ENCODE measurements around the gene C19orf47. TPM values are rescaled to one million over a fixed set of nuclear protein-coding genes. Genes with fewer than 3 reads are reported as not detected.

The C19orf47 gene
- polyA plus RNA-seq, 1 donor from 2014 or later = 22.8 TPM

GRCh38 chr19:40376286-40376862, 28.2 kb upstream of the C19orf47 start:
- Histone ChIP-seq H2AFZ (ENCODE audit: low read depth, low read length) (no peak overlapping the region), H3K27ac (ENCODE audit: low read length) (no peak overlapping the region), H3K79me2 (replicated peaks; ENCODE audit: insufficient read depth, low read length) (no peaks in the 10 kb centered on the region), H3K36me3 (ENCODE audit: insufficient read depth, low read length) (peaks cover 11% of the 10 kb centered on the region), H3K4me3 (ENCODE audit: low read length) (no peak overlapping the region), H3K9me2 (ENCODE audit: insufficient read depth, low read length) (no peaks in the 10 kb centered on the region), H3F3A (ENCODE audit: insufficient read depth, low read length, poor library complexity, severe bottlenecking) (no peaks in the 10 kb centered on the region), H3K27me3 (ENCODE audit: insufficient read depth, low read depth, low read length) (no peaks in the 10 kb centered on the region), H3K9ac (ENCODE audit: low read length) (no peak overlapping the region), H3K4me2 (ENCODE audit: low read length) (no peak overlapping the region), H4K20me1 (ENCODE audit: insufficient read depth) (no peaks in the 10 kb centered on the region), H3K9me3 (ENCODE audit: low read length) (no peaks in the 10 kb centered on the region)
- TF ChIP-seq TAF1 (IDR thresholded peaks at IDR 0.05; ENCODE audit: low read depth) = no peak
- TF ChIP-seq RAD21 (conservative IDR thresholded peaks at IDR 0.05) = no peak
- no peak for TF ChIP-seq POLR2AphosphoS5 (IDR thresholded peaks at IDR 0.05)
- TF ChIP-seq EZH2 (IDR thresholded peaks at IDR 0.05; ENCODE audit: borderline replicate concordance, insufficient read depth, low read length, poor library complexity, severe bottlenecking) = no peak
- no peak for TF ChIP-seq EP300 (conservative IDR thresholded peaks at IDR 0.05; ENCODE audit: poor library complexity, severe bottlenecking)
- TF ChIP-seq, protein P1, sequence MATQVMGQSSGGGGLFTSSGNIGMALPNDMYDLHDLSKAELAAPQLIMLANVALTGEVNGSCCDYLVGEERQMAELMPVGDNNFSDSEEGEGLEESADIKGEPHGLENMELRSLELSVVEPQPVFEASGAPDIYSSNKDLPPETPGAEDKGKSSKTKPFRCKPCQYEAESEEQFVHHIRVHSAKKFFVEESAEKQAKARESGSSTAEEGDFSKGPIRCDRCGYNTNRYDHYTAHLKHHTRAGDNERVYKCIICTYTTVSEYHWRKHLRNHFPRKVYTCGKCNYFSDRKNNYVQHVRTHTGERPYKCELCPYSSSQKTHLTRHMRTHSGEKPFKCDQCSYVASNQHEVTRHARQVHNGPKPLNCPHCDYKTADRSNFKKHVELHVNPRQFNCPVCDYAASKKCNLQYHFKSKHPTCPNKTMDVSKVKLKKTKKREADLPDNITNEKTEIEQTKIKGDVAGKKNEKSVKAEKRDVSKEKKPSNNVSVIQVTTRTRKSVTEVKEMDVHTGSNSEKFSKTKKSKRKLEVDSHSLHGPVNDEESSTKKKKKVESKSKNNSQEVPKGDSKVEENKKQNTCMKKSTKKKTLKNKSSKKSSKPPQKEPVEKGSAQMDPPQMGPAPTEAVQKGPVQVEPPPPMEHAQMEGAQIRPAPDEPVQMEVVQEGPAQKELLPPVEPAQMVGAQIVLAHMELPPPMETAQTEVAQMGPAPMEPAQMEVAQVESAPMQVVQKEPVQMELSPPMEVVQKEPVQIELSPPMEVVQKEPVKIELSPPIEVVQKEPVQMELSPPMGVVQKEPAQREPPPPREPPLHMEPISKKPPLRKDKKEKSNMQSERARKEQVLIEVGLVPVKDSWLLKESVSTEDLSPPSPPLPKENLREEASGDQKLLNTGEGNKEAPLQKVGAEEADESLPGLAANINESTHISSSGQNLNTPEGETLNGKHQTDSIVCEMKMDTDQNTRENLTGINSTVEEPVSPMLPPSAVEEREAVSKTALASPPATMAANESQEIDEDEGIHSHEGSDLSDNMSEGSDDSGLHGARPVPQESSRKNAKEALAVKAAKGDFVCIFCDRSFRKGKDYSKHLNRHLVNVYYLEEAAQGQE (IDR thresholded peaks at IDR 0.05; ENCODE audit: borderline replicate concordance) = no peak
- TF ChIP-seq, protein P2, sequence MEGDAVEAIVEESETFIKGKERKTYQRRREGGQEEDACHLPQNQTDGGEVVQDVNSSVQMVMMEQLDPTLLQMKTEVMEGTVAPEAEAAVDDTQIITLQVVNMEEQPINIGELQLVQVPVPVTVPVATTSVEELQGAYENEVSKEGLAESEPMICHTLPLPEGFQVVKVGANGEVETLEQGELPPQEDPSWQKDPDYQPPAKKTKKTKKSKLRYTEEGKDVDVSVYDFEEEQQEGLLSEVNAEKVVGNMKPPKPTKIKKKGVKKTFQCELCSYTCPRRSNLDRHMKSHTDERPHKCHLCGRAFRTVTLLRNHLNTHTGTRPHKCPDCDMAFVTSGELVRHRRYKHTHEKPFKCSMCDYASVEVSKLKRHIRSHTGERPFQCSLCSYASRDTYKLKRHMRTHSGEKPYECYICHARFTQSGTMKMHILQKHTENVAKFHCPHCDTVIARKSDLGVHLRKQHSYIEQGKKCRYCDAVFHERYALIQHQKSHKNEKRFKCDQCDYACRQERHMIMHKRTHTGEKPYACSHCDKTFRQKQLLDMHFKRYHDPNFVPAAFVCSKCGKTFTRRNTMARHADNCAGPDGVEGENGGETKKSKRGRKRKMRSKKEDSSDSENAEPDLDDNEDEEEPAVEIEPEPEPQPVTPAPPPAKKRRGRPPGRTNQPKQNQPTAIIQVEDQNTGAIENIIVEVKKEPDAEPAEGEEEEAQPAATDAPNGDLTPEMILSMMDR (IDR thresholded peaks at IDR 0.05; ENCODE audit: poor library complexity, severe bottlenecking) = no peak
- no peak for TF ChIP-seq MXI1 (conservative IDR thresholded peaks at IDR 0.05; ENCODE audit: poor library complexity, severe bottlenecking)

- no peak overlapping the region for H2AFZ ChIP-seq (ENCODE audit: low read depth, low read length)
- H3K4me3 ChIP-seq (ENCODE audit: low read length) = no peak overlapping the region
- H3K79me2 ChIP-seq (replicated peaks; ENCODE audit: insufficient read depth, low read length) = peaks cover under 1% of the 10 kb centered on the region
- H3K27me3 ChIP-seq (ENCODE audit: insufficient read depth, low read depth, low read length) = no peaks in the 10 kb centered on the region
- no peak overlapping the region for H3K27ac ChIP-seq (ENCODE audit: low read length)
- H3K9me2 ChIP-seq (ENCODE audit: insufficient read depth, low read length) = no peaks in the 10 kb centered on the region
- H3K9ac ChIP-seq (ENCODE audit: low read length) = no peak overlapping the region
- TF ChIP-seq EP300 (conservative IDR thresholded peaks at IDR 0.05; ENCODE audit: poor library complexity, severe bottlenecking) = no peak
- no peak for TF ChIP-seq RAD21 (conservative IDR thresholded peaks at IDR 0.05)
- TF ChIP-seq SMC3 (conservative IDR thresholded peaks at IDR 0.05; ENCODE audit: poor library complexity) = no peak
- H4K20me1 ChIP-seq (ENCODE audit: insufficient read depth) = no peaks in the 10 kb centered on the region
- no peak overlapping the region for H3K4me2 ChIP-seq (ENCODE audit: low read length)
- H3F3A ChIP-seq (ENCODE audit: insufficient read depth, low read length, poor library complexity, severe bottlenecking) = no peaks in the 10 kb centered on the region
- H3K9me3 ChIP-seq (ENCODE audit: low read length) = no peaks in the 10 kb centered on the region
- H3K36me3 ChIP-seq (ENCODE audit: insufficient read depth, low read length) = peaks cover 11% of the 10 kb centered on the region
Observed at GRCh38 chr19:40374084-40374483, 25.9 kb upstream of the C19orf47 start.

Measured in neural cell (in vitro differentiated cells).